CD4-positive, alpha-beta T cell treated with Interferon alpha-2 for 1 hour (primary cell): Measurements from ENCODE around the gene ARHGEF3.
A peak's percentile ranks its signal among the peaks of the same experiment; 100 is the strongest.
"Not testable (repeated sequence)": the region's sequence is repeated elsewhere in the genome, so short reads cannot be mapped to it uniquely, and the experiment has no call there.

Experiments
- DNase-seq, 2 donors: peaks; one replicate each; pipeline ENCODE4 v3.0.0-alpha.2; 2020 to 2022

ARHGEF3 gene

GRCh38 chr3:56764904-56765547 lies 36.7 kb downstream of the ARHGEF3 start:
- DNase-seq: no peak

- DNase-seq: no peak
Measured at GRCh38 chr3:56764184-56764583, 37.6 kb downstream of the ARHGEF3 start.

GRCh38 chr3:56763233-56763632 lies 38.5 kb downstream of the ARHGEF3 start:
- no peak for DNase-seq

GRCh38 chr3:56762718-56763117 lies 39.0 kb downstream of the ARHGEF3 start:
- no peak for DNase-seq

- DNase-seq: no peak
Measured at GRCh38 chr3:56761887-56762651, 39.7 kb downstream of the ARHGEF3 start.

GRCh38 chr3:56761023-56761422 lies 40.7 kb downstream of the ARHGEF3 start:
- no peak for DNase-seq

GRCh38 chr3:56759532-56759931 lies 42.2 kb downstream of the ARHGEF3 start:
- DNase-seq: no peak

GRCh38 chr3:56758539-56758981 lies 43.2 kb downstream of the ARHGEF3 start:
- peak; percentile 63 to 65 for DNase-seq

GRCh38 chr3:56758042-56758441 lies 43.7 kb downstream of the ARHGEF3 start:
- DNase-seq: not testable (repeated sequence)

- peak; percentile 78 to 81 for DNase-seq
Measured at GRCh38 chr3:56754741-56755417, 46.9 kb downstream of the ARHGEF3 start.

- peak; percentile 42 to 54 for DNase-seq
Measured at GRCh38 chr3:56753206-56753820, 48.4 kb downstream of the ARHGEF3 start.

- DNase-seq: no peak
Measured at GRCh38 chr3:56751056-56751707, 50.6 kb downstream of the ARHGEF3 start.

GRCh38 chr3:56748663-56749231 lies 53.0 kb downstream of the ARHGEF3 start:
- no peak for DNase-seq

- no peak for DNase-seq
Measured at GRCh38 chr3:56747150-56747549, 54.6 kb downstream of the ARHGEF3 start.

GRCh38 chr3:56744016-56744415 lies 57.7 kb downstream of the ARHGEF3 start:
- DNase-seq: no peak

- DNase-seq: no peak
Measured at GRCh38 chr3:56742887-56743286, 58.9 kb downstream of the ARHGEF3 start.

GRCh38 chr3:56739036-56739435 lies 62.7 kb downstream of the ARHGEF3 start:
- DNase-seq: no peak

- no peak for DNase-seq
Measured at GRCh38 chr3:56737006-56737405, 64.7 kb downstream of the ARHGEF3 start.

GRCh38 chr3:56732109-56732508 lies 69.6 kb downstream of the ARHGEF3 start:
- no peak for DNase-seq

- DNase-seq: peak; percentile 69 to 79
Measured at GRCh38 chr3:56725175-56725574, 76.6 kb downstream of the ARHGEF3 start.

GRCh38 chr3:56724676-56725075 lies 77.1 kb downstream of the ARHGEF3 start:
- no peak for DNase-seq

- no peak for DNase-seq
Measured at GRCh38 chr3:56720849-56721248, 80.9 kb downstream of the ARHGEF3 start.
